Choroid plexus epithelial cell (primary cell): ENCODE results near the gene CALN1.
"Not testable (repeated sequence)": the region's sequence is repeated elsewhere in the genome, so short reads cannot be mapped to it uniquely, and the experiment has no call there.

Source experiments
- DNase-seq: peaks from one replicate; pipeline ENCODE4 v3.0.0-alpha.2; 2010; ENCODE audit warnings: low read depth
- H3K4me3 ChIP-seq: 2 replicates; pipeline ENCODE4 v1.5.1; 2011; ENCODE audit warnings: low read depth, mild to moderate bottlenecking, control low read depth, low read length, moderate library complexity
- TF ChIP-seq, protein P1 (sequence below): conservative IDR thresholded peaks from 2 replicates; pipeline ENCODE4 v1.5.1; 2011; ENCODE audit warnings: low read depth, mild to moderate bottlenecking, control low read depth, inconsistent platforms, low read length, moderate library complexity

CALN1 gene

DNA sequence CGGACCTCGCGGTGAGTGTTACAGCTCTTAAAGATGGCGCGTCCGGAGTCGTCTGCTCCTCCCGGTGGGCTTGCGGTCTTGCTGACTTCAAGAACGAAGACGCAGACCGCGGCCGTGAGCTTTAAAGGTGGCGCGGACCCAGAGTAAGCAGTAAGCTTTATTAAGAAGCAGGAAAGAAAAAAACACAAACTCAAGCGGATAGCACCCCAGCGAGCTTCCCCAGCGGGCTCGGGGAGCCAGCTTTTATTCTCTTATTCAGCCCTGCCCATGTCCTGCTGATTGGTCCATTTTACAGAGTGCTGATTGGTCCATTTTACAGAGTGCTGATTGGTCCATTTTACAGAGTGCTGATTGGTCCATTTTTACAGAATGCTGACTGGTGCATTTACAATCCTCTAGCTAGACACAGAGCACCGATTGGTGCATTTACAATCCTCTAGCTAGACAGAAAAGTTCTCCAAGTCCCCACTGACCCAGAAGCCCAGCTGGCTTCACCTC is at the start of gene CALN1:
TSS of gene CALN1 (minus strand) at position 218 of the 498 bp plus-strand sequence.
- not testable (repeated sequence) for H3K4me3 ChIP-seq, DNase-seq

DNA sequence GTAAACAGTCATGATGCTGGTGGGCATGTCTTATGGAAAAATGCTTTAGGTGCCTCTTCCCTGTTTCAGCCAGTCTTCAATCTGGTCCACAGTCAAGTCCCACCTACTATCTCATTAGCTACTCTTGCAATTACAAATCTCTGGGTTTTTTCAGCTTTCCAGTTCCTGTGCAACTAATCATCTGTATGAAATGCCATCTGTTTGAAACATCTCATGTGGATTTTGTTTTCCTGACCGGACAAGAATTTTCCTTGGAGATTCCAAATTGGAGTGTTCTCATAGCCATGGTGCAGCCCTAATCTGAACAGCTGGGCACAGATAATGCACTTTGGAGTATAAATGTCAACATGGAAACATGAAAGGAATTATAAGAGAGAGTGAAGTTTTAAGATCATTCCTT is 41.3 kb upstream of the CALN1 start:
- no peak overlapping the region for H3K4me3 ChIP-seq
- TF ChIP-seq, protein P1, sequence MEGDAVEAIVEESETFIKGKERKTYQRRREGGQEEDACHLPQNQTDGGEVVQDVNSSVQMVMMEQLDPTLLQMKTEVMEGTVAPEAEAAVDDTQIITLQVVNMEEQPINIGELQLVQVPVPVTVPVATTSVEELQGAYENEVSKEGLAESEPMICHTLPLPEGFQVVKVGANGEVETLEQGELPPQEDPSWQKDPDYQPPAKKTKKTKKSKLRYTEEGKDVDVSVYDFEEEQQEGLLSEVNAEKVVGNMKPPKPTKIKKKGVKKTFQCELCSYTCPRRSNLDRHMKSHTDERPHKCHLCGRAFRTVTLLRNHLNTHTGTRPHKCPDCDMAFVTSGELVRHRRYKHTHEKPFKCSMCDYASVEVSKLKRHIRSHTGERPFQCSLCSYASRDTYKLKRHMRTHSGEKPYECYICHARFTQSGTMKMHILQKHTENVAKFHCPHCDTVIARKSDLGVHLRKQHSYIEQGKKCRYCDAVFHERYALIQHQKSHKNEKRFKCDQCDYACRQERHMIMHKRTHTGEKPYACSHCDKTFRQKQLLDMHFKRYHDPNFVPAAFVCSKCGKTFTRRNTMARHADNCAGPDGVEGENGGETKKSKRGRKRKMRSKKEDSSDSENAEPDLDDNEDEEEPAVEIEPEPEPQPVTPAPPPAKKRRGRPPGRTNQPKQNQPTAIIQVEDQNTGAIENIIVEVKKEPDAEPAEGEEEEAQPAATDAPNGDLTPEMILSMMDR: no peak
- DNase-seq: no peak

GRCh38 chr7:72447465-72448204 is 35.5 kb upstream of the CALN1 start:
- TF ChIP-seq, protein P1: no peak
- no peak for DNase-seq
- H3K4me3 ChIP-seq: no peak overlapping the region

DNA sequence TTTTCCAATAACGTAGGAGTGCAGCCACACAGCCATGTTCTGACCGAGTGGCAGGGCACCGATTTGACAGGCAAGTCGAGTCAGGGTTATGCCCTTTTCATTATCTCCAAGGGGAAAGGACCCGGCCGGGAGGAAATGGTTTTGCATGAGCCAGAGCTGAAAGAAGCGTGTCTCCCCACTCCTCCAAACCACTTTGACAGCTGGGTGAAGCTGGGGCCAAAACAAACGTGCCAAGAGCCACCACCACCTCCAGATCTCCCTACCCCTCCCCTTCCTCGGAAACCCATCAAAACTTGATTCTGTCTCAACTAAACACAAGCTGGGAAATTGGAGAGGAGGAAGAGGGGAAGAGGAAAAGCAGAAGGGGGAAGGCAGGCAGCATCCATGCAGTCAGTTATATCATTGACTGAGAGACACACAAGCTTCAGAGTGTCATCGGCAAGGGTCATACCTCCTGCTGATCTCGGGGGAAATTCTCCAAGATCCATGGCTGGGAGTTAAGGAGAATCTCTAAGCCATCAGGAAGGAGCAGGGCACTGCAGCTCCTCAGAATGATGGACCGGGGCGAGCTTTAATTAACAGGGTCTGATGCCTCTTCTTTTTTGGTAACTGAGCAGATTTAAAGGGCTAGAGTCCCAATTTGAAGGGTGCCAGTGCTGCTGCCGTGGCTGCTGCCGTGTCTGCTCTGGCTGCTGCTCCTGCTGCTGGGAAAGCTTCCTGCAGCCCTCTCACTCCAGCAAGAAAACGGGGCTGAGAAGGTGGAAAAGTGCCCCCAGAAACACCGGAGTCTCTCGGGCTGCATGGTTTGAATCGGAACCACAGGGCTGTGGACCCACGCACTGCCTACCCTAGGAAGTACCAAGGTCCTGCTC is 34.7 kb upstream of the CALN1 start:
- no peak for DNase-seq
- H3K4me3 ChIP-seq: no peak overlapping the region
- TF ChIP-seq, protein P1: no peak

GRCh38 chr7:72446131-72446530 is 34.0 kb upstream of the CALN1 start:
- no peak overlapping the region for H3K4me3 ChIP-seq
- TF ChIP-seq, protein P1: no peak
- no peak for DNase-seq

DNA sequence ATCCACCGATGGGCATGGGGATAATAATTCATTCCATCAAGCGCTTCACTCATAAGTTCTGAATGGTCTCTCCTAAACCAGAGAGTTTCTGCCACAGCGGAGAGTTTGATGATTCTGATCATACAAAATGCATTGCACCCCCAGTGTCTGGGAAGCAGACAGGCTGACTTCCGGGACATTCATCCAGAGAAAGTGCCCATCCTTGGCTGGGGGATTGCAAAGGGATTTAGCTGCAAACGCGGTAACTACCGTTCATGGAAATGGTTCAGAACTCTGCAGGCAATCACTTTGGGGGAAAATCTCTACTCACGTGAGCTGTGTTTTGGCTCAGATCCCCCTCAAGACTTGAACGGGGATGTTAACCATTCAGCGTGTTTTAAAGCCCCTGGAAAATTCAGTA is 33.4 kb upstream of the CALN1 start:
- TF ChIP-seq, protein P1: no peak
- H3K4me3 ChIP-seq: no peak overlapping the region
- DNase-seq: no peak

- no peak overlapping the region for H3K4me3 ChIP-seq
- no peak for DNase-seq
- TF ChIP-seq, protein P1: no peak
These were observed 32.9 kb upstream of the CALN1 start for GRCh38 chr7:72445075-72445474.
